ENCODE measurements around the gene IL1RAPL1. TPM values are rescaled to one million over a fixed set of nuclear protein-coding genes. Genes with fewer than 3 reads are reported as not detected.
"Not testable (repeated sequence)": the region's sequence is repeated elsewhere in the genome, so short reads cannot be mapped to it uniquely, and the experiment has no call there.

IL1RAPL1 gene
- total RNA-seq, 1 donor from 2014 or later, result 1.2 TPM

DNA sequence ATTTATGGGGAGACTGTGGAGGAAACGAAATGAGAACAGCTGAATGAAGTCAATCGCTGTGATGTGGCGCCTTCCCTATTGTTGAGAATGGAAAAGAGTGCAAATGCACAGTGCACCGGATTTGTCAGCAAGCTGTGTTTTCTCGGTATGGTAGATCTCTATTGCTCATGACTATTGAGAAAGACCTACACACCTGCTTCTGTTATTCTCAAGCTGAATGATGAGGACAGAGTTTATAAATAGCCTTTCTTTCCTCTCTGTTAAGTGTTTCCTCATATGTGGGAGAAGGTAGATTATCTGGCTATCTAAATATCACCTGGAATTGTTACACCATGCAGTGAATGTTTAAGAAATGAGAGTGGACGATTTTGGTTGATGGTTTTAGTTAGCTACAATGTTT, 650.7 kb downstream of the IL1RAPL1 start:
- DNase-seq (ENCODE audit: extremely low read depth, low read depth, low spot score), result no peak

DNA sequence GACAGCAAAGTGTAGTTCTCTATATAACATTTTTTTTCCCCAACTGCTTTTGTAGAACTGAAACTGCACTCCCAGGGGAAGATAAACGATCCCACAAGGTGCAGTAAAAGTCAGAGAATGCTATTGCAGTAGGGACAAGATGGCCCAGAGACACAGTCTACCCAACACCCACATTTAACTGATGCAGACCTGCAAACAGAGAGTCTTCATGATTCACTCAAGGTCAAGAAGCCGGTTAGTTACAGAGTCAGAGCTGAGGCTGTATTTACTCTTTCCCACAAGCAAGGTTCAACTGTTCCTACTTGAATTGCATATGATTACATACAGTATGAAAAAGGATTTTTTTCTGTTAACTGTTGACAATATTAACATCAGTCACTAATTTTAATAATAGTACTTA, 654.6 kb downstream of the IL1RAPL1 start:
- DNase-seq (ENCODE audit: extremely low read depth, low read depth, low spot score), result no peak

DNA sequence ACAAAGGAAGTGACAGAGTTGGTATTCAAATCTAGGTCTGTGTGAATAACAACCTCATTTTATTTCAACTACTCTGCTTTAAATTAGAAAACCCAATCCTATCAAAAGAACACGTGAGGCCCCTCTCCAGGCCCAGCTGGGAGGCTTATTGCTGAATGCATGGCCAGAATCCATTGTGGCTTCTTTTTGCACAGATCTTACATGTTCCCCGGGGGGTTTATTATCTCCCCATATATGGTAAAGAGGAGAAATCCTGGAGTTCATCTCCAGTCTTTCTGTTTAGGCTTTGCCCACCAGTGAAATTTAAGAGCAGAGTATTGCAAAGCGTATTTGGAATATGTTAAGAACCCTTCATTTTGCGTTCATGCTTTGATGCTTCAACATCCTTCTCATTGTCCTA, 655.6 kb downstream of the IL1RAPL1 start:
- DNase-seq (ENCODE audit: extremely low read depth, low read depth, low spot score), result no peak

DNA sequence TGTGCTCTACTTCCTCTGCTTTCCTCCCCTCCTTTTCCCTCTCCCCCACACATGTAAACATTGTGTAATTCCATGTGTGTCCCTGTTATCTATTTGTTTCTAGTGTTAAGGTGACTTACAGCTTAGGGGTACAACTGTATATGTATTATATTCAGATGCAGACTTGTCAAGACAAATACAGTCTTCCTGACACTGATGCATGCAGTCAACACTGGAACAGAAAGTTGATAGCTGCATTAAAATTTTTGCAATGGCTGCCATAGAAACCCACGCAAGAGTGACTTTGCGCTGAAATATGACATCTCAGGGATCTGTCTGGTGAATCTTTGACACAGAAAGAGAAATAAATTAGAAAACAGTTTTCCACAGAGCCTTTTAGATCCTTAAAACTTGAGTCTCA, 656.7 kb downstream of the IL1RAPL1 start:
- DNase-seq (ENCODE audit: extremely low read depth, low read depth, low spot score), result no peak

DNA sequence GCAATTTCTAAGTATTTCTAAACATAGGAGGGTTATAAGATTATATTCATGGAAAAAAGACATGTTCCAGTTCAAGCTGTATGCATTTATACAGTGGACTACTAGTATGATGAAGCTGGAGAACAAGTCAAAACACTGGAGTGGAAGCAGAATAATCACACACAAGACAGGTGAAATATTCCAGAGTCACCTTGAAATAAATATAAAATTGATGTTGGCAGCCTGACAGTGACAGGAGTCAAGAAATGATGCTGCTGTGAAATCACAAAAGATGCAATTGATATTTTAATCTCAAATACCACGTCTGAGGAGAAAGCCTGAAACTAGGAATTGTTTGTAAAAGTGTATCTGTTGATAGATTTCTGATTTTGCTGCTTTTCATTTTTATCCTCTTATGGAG, 667.3 kb downstream of the IL1RAPL1 start:
- no peak for DNase-seq (ENCODE audit: extremely low read depth, low read depth, low spot score)

DNA sequence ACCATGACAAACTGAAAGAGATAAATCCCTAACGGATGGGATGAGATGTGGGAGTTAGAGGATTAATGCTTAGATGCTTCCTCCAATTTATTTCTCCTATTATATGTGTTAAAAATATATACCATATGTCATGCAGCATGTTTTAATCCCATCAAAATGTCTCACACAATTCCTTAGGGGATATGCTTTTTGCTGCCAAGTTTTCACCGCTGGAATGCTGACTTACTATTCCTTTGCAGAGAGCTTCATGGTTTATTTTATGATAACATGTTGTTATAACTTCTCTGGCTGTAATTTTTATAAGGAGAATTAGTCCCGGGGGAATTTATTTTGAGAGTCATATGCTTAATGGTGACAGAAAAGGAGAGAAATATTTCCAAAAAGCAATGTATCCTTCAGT, 670.3 kb downstream of the IL1RAPL1 start:
- DNase-seq (ENCODE audit: extremely low read depth, low read depth, low spot score), result no peak

DNA sequence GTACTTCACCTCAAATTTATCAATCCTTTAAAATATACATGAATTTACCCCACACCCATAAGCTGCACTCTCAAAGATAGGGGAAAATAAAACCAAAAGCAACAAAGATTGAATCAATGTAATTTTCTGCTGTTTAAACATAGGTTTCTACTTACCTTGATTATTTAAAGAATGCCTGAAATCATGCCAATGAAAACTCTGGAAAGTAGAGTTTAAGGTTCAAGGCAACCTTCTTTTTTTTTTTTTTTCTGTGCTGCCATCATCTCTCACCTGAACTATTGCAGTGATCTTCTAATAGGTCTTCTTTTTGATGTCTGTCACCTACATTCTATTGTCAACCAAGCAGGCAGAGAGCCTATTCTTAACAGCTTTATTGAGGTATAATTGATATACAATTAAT, 682.1 kb downstream of the IL1RAPL1 start:
- DNase-seq (ENCODE audit: extremely low read depth, low read depth, low spot score), result no peak

DNA sequence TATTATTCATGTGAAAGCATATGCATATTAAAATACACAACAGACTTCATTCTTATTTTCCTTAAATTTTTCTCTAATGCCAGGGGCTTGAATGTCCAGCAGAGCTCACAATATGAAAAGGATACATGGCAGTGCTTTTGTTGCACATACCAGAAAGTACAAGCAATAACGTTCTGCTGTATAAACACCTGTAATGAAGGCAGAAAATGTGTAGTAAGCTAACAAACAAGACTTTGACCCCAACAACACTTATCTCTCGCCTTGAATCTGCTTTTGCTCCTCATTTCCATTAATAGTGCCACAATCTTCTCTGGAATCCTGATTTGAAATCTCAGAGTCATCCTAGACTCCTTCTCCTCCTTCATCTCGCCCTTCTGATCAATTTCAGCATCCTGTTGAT, 687.3 kb downstream of the IL1RAPL1 start:
- no peak for DNase-seq (ENCODE audit: extremely low read depth, low read depth, low spot score)

DNA sequence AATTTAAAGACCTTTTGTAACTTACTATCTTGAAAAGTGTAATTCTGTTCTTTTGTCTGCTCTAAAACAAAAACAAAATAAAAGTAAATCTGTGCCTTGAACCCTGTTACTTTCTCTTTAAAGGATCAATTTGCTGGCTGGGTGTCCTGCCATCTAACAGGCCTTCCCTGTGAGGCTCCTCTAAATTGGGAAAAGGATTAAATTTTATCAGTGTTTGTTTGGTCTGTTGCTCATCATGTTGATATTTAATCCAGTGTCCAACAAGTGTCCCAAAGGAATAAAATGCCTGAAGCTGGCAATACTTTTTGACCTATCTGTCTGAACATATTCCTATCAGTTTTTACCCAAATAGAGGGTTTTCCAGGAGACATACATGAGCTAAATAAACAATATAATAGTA, 688.7 kb downstream of the IL1RAPL1 start:
- DNase-seq (ENCODE audit: extremely low read depth, low read depth, low spot score), result no peak

DNA sequence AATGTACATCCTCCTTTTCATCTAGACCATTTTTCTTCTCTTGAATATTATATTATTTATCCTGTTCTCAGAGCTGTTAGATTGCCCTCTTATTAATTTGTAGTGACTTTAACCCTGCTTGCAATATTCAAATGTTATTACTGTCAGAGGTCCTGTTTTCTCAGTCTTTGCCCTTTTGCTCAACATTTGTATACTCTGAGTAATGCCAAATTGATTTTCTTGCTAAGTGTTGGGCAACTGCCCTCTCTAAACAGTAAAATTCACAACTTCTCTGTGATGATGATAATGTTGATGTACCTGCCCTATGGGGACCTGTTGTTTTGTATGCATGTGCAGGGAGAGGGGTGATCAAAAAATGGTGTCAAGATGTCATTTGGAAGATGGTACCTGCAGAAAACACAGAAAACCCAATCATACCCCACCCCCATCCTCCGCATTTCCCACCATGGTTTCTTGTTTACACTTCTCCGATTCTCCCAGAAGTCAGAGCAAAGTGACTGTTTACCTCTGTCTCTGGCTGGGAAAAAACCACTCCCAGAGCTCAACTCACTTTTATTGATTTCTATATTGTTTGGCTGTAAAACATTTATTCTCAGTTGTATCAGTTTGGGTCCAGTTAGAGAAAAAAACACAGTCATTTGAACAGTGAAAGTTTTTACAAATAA, 694.0 kb downstream of the IL1RAPL1 start:
- DNase-seq (ENCODE audit: extremely low read depth, low read depth, low spot score), result no peak

DNA sequence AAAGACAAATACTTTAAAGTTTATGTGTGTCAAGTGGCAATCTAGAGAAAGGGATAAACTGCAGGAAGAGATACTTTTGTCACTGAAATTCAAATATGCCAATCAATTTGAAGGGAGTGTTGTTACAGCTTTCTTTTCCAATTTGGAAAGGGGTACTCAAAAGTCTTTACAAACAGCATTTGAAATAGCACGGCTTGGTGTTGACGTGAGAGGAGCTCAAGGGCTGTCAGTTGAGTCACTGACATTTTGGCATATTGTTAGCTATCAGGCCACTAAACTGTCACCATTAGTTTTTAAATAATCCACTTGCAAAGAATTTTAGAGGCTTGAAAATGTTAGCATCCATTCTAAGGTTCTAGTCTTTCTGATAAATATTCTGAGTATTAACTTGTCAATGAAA, 698.4 kb downstream of the IL1RAPL1 start:
- DNase-seq (ENCODE audit: extremely low read depth, low read depth, low spot score), result no peak

DNA sequence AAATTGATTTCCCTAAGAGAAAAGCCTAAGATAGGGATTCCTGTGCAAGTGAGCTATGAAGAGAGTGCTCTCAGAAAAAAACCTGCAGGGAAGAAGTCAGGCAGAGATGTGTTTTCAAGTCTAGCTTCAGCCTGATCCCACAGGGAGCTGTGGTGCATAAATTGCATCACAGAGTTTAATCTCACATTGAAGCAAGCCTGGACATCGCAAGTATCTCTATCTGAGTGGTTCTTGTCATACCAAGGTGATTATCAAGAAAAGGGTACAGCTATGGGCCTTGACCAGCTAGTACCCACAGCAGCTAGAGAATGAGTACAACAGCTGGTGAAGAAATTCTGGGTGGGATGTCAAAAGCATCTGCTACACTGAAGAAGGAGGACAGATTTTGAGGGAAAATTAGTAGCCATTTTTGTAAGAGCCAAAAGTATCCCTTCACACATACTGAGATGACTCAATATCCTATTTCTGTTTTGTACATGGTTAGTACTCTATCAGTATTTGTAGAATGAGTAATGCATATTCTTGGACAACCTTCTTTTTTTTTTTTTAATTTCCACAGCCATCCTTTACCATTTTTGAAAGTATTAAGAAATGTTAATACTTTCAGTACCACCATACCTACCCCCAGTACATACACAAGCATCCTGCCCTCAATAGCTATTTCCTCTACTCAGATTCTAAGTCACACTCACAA, 708.9 kb downstream of the IL1RAPL1 start:
- DNase-seq (ENCODE audit: extremely low read depth, low read depth, low spot score), result no peak

DNA sequence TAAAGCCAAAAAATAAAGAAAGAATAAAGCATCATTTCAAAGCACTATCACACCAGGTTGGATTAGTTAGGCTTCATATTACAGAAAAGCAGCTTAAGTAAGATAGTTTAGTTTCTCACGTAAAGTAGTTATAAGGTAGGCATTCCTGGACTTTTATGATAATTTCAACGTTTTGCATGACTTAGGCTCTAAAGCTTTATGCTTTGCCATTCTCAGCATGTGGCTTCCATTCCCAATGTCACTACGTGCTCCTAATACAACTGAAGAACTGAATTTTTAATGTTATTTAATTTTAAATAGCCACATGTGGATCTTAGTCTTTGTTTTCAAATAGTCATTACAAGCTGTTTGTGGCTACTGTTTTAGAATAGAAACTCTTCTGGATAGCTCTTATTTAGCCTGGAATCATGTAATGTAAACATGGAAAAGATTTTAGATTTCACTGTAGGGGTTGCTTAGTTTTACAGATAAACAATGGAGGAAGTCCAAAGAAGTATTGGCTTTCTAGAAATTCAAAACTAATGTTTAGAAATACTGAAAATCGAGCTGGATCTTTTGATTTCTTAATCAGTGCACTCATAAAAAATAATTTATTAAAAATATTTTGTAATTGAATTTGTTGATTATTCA, 710.0 kb downstream of the IL1RAPL1 start:
- DNase-seq (ENCODE audit: extremely low read depth, low read depth, low spot score), result no peak

DNA sequence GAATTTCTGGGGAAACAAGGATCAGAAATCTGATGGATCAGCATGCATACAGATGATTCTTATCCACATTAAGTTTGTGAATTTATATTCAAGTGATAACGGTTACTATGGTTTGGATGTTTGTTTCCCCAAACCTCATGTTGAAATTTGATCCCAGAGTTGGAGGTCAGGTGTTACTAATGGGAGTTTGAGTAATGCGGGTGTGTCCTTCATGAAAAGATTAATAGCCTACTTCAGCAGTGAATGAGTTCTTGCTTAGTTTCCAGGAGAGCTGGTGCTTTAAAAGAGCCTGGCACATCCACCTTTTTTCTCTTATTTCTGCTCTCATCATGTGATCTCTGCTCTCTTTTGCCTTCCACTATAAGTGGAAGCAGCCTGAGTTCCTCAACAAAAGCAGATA, 712.4 kb downstream of the IL1RAPL1 start:
- no peak for DNase-seq (ENCODE audit: extremely low read depth, low read depth, low spot score)

DNA sequence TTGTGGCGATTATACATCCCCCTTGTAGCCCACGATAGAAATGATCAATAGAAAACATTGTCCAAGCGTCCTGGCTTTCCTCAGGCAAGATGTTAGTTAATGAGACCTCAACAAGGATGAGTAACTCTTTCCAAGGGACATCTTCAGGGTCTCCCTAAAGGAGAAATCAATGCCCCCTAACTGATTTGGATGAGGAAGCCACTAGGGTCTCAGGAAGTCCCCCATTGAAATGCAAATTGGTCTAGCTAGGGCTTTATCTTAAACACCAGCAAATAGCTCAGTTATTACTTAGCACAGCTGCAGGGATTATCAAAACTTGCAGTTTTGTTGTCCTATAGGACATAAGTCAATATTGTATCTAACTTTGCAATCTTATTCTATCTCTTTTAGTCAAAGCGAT, 721.5 kb downstream of the IL1RAPL1 start:
- DNase-seq (ENCODE audit: extremely low read depth, low read depth, low spot score), result no peak

DNA sequence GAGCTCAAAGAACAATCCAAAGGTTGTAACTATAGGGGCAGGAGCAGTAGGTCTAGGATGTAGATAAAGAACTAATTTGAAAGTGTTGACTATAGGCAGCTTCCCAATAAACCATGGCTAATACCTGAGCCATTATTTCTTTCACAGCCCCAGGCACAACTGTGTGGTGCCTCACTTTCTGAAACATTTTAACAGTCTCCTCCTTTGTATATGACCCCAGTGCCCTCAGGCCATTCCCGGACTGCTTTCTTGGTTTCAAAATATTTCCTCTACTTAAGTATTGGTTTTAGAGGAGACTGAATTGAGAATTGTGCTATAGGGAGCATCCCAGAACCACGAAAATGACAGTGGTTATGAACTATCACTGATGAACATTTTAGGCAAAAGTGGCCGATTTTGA, 728.7 kb downstream of the IL1RAPL1 start:
- DNase-seq (ENCODE audit: extremely low read depth, low read depth, low spot score), result no peak

DNA sequence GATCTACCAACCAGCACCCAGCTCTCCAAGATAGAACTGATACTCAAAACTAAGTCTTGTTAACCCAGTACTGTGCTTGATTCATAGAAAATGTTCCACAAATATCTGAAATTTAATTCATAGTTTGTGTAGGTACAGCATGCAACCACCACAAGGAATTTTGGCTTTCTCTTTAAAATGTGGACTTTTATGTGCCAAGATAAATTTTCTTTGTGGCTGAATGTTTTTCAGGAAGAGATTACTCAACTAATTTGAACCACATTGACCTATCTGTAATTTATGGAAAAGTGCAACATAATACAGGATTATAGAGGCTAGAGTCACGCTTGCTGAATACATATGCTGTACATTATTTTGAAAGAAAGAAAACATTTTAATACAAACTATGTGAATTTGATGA, 730.8 kb downstream of the IL1RAPL1 start:
- no peak for DNase-seq (ENCODE audit: extremely low read depth, low read depth, low spot score)

DNA sequence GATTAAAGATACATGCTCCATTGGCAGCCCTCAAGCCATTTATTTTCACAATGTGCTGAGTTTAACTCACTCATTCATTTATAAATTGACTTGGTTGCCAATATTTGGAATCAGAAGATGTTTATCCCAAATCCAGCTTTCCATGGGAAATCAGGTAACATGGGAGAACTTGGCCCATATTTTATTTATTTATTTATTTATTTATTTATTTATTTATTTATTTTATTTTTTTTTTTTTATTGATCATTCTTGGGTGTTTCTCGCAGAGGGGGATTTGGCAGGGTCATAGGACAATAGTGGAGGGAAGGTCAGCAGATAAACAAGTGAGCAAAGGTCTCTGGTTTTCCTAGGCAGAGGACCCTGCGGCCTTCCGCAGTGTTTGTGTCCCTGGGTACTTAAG, 745.2 kb downstream of the IL1RAPL1 start:
- not testable (repeated sequence) for DNase-seq (ENCODE audit: extremely low read depth, low read depth, low spot score)

DNA sequence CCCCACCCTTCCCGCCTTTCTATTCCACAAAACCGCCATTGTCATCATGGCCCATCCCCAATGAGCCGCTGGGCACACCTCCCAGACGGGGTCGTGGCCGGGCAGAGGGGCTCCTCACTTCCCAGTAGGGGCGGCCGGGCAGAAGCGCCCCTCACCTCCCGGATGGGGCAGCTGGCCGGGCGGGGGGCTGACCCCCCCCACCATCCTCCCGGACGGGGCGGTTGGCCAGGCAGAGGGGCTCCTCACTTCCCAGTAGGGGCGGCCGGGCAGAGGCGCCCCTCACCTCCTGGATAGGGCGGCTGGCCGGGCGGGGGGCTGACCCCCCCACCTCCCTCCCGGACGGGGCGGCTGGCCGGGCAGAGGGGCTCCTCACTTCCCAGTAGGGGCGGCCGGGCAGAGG, 745.8 kb downstream of the IL1RAPL1 start:
- DNase-seq (ENCODE audit: extremely low read depth, low read depth, low spot score), result not testable (repeated sequence)

DNA sequence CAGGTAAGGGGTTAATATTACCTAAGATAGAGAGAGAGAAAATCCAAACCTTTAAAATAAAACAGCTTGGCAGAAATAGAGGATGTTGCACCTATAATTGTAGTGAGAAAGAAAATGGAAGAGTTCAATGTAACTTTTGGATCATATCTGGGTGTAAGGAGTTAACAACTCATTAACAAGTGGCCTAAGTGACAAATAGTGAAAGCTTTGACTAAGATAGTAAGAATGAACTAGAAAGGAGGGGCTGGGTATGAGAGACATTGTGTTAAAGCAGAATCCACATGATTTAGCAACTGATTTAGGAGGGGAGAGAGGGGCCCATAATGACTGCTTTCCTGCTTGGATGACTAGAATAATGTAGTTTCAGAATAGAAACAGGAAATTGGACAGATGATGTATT, 761.0 kb downstream of the IL1RAPL1 start:
- no peak for DNase-seq (ENCODE audit: extremely low read depth, low read depth, low spot score)

DNA sequence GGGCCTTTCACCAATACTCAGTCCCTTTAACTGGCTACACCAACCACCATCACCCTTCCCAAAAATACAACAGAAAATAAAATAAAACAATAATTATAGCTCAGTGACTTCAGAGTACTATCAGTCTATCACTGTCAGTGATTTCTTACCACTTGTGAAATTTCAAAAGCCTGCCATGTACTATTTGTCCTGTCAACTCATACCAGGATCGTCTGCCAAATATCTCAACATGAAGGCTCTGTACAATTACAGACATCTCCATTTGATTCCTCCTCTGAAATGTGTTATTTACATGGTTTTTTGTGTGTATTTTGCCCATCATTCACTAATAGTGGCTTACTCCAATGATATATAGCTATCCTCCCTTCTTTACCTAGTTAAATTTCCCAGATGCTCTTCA, 772.0 kb downstream of the IL1RAPL1 start:
- no peak for DNase-seq (ENCODE audit: extremely low read depth, low read depth, low spot score)

DNA sequence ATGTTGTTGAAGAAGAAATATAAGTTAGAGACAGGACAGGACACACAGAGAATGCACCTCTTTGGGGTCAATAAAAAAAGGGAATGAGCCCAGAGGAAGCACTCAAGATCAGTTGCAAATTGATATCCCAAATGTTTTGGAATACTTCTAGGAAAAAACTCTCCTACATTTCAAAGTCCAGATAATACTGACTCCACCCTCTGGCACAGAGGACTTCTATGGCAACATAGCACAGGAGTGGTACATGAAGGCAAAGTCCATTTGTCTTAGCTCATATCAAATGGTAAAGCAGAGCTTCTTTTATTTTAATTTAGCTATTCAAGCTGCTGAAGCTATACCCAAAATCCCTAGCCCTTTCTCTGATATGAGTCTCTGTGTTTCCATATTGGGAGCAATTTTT, 787.5 kb downstream of the IL1RAPL1 start:
- not testable (repeated sequence) for DNase-seq (ENCODE audit: extremely low read depth, low read depth, low spot score)
